Psoas muscle (tissue), 8 donors: ENCODE data around the gene IQGAP2. TPM values are rescaled to one million over a fixed set of nuclear protein-coding genes. Genes with fewer than 3 reads are reported as not detected.
A peak's percentile ranks its signal among the peaks of the same experiment; 100 is the strongest.
"Not testable (repeated sequence)": the region's sequence is repeated elsewhere in the genome, so short reads cannot be mapped to it uniquely, and the experiment has no call there.

Source experiments
- ATAC-seq, 4 donors: fragments of 200-7000 bp; cut with Tn5 transposase; one replicate each; pipeline ENCODE4 v1.9.1; 2020; ENCODE audit warnings: moderate library complexity in 3 of 4, mild to moderate bottlenecking in 2 of 4
- DNase-seq, 2 donors: peaks; one replicate each; pipeline ENCODE4 v3.0.0-alpha.2; 2020
- H3K27ac ChIP-seq: fragments of 200-600 bp; one replicate; pipeline ENCODE4 v1.8.0; 2022
- H3K27me3 ChIP-seq, 3 donors: fragments of 200-600 bp in 1 of 3; one replicate each; pipeline versions ENCODE4 v1.6.1 to v1.8.0; 2013 to 2022; ENCODE audit warnings: low read length in 2 of 3, mild to moderate bottlenecking in 2 of 3, moderate library complexity in 1 of 3; ENCODE audit not compliant: insufficient read depth in 3 of 3
- H3K36me3 ChIP-seq, 2 donors: fragments of 200-600 bp in 1 of 2; one replicate each; pipeline versions ENCODE4 v1.6.1 to v1.8.0; 2013 to 2022; ENCODE audit warnings: low read depth in 1 of 2, mild to moderate bottlenecking in 1 of 2, moderate library complexity in 1 of 2; ENCODE audit not compliant: insufficient read depth in 1 of 2
- H3K4me1 ChIP-seq: fragments of 200-600 bp; one replicate; pipeline ENCODE4 v1.8.0; 2022
- H3K4me3 ChIP-seq: fragments of 200-600 bp; one replicate; pipeline ENCODE4 v1.8.0; 2022; ENCODE audit warnings: mild to moderate bottlenecking
- H3K9me3 ChIP-seq: fragments of 200-600 bp; one replicate; pipeline ENCODE4 v1.8.0; 2022
- WGBS, 3 donors: extraction: QIAGEN DNeasy Blood & Tissue Kit; methylation state at CpG; one replicate each; pipeline versions ENCODE4 v1.1.6 to v1.1.7; 2013; 5-methylcytosine and 5-hydroxymethylcytosine counted together
- intact Hi-C, 2 donors: fragments of 100-400 bp; cut with DNase I; formaldehyde crosslinking; loops; one replicate each; pipeline versions ENCODE4 v1.11.0 to v1.14.2; 2022
- polyA plus RNA-seq, 3 donors: library from polyadenylated mRNA; stranded (reverse); fragments of 200-250 nt; gene quantifications; one replicate each; pipeline ENCODE4 v1.2.3, GENCODE V29; 2013
- total RNA-seq, 4 donors: library from RNA; stranded (reverse); fragmentation: NEBNext Ultra II Directional in 2 of 4; extraction: Animal tissue kit (Norgen Biotek cat#: 25700) in 2 of 4; gene quantifications; one replicate each; pipeline versions ENCODE4 v1.2.1 to v1.2.4, GENCODE V29; 2021 to 2023
- TF ChIP-seq, protein P1 (sequence below): fragments of 200-600 bp; IDR thresholded peaks from one replicate; pipeline ENCODE4 v1.8.0; 2022; ENCODE audit warnings: antibody characterized with exemption
- donor health status: healthy with polysubstance abuse.
- donor health status: DM: no; HTN: no; CAD: no; lungs with moderate emphysema.
- donor health status: Bipolar disorder and iron deficiency.
- donor health status: healthy.
- donor health status: DM: yes; HTN: yes; CAD: no.
- donor health status: DM: no; HTN: no; CAD: no.
- donor health status: DM: no; HTN: no; CAD: no.
- donor health status: DM: yes; HTN: yes; CAD: no.

IQGAP2 gene
- total and polyA plus RNA-seq, 7 donors = 0.52 to 4.3 (median 1.4) TPM

GRCh38 chr5:76601470-76601869 is 198.4 kb downstream of the IQGAP2 start:
- no peak for ATAC-seq
- intact Hi-C loops = loop anchor here in 1 of 2 donors (5.0 kb wide), 1 partner anchor 171 kb away; no protein-coding TSS in a partner anchor
- 21 to 27% (median 25%) methylated on average over 3 of the region's 3 CpGs for WGBS, 3 donors
- DNase-seq = no peak
- Histone ChIP-seq H3K27ac (no peak overlapping the region), H3K9me3 (no peaks in the 10 kb centered on the region), H3K4me1 (no peaks in the 10 kb centered on the region), H3K4me3 (no peak overlapping the region), H3K27me3 (peaks cover 0 to 3% (median 0%) of the 10 kb centered on the region in 3 donors), H3K36me3 (no peaks in the 10 kb centered on the region)
- TF ChIP-seq, protein P1, sequence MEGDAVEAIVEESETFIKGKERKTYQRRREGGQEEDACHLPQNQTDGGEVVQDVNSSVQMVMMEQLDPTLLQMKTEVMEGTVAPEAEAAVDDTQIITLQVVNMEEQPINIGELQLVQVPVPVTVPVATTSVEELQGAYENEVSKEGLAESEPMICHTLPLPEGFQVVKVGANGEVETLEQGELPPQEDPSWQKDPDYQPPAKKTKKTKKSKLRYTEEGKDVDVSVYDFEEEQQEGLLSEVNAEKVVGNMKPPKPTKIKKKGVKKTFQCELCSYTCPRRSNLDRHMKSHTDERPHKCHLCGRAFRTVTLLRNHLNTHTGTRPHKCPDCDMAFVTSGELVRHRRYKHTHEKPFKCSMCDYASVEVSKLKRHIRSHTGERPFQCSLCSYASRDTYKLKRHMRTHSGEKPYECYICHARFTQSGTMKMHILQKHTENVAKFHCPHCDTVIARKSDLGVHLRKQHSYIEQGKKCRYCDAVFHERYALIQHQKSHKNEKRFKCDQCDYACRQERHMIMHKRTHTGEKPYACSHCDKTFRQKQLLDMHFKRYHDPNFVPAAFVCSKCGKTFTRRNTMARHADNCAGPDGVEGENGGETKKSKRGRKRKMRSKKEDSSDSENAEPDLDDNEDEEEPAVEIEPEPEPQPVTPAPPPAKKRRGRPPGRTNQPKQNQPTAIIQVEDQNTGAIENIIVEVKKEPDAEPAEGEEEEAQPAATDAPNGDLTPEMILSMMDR = peak; percentile 53

- Histone ChIP-seq H3K4me1 (no peaks in the 10 kb centered on the region), H3K36me3 (no peaks in the 10 kb centered on the region), H3K9me3 (no peaks in the 10 kb centered on the region), H3K27ac (no peak overlapping the region), H3K4me3 (no peak overlapping the region), H3K27me3 (peaks cover 0 to 3% (median 0%) of the 10 kb centered on the region in 3 donors)
- no peak for ATAC-seq
- TF ChIP-seq, protein P1 = no peak
- DNase-seq = no peak
- WGBS, 3 donors = 67 to 74% (median 68%) methylated on average over 2 of the region's 2 CpGs
- intact Hi-C loops = loop anchor here in 1 of 2 donors (5.0 kb wide), 1 partner anchor 170 kb away; no protein-coding TSS in a partner anchor
These were observed 199.1 kb downstream of the IQGAP2 start for GRCh38 chr5:76602094-76602726.

- not testable (repeated sequence) for ATAC-seq, H3K9me3 ChIP-seq, H3K27ac ChIP-seq, H3K36me3 ChIP-seq, DNase-seq, H3K4me1 ChIP-seq, H3K4me3 ChIP-seq, H3K27me3 ChIP-seq
- WGBS, 3 donors = 78 to 85% (median 79%) methylated on average over 1 of the region's 1 CpG
- intact Hi-C loops = loop anchor here in 1 of 2 donors (5.0 kb wide), 1 partner anchor 168 kb away; no protein-coding TSS in a partner anchor
These were observed 200.9 kb downstream of the IQGAP2 start for GRCh38 chr5:76603991-76604390.

- ATAC-seq = no peak
- intact Hi-C loops = loop anchor here in 1 of 2 donors (5.0 kb wide), 1 partner anchor 167 kb away; no protein-coding TSS in a partner anchor
- WGBS, 3 donors = 71 to 98% (median 94%) methylated on average over 2 of the region's 2 CpGs
- Histone ChIP-seq H3K27me3 (no peaks in the 10 kb centered on the region), H3K9me3 (no peaks in the 10 kb centered on the region), H3K4me3 (no peak overlapping the region), H3K36me3 (no peaks in the 10 kb centered on the region), H3K27ac (no peak overlapping the region), H3K4me1 (no peaks in the 10 kb centered on the region)
- TF ChIP-seq, protein P1 = no peak
- DNase-seq = no peak
These were observed 201.8 kb downstream of the IQGAP2 start for GRCh38 chr5:76604838-76605237.

DNA sequence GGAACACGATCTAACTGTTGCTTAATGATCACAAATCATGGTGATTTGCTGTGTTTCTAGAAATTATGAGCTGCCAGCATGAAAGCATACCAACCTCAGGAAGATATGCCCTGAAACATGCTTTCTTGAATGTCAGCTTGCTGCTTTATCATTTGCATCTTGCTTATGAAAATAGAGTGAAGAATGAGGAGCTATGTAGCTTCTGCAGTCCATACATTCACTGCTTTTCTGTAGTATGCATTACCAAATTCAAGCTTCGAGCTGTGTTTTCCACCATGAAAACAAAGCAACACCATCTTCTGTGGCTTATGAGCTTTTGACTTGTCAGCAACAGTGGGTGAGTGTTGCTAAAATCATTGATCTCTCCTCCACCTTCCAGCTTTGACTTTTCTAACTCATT is 203.6 kb downstream of the IQGAP2 start:
- H3K27ac ChIP-seq = no peak overlapping the region
- H3K4me3 ChIP-seq = no peak overlapping the region
- intact Hi-C loops = no loop called here
- no peaks in the 10 kb centered on the region for H3K36me3 ChIP-seq
- H3K9me3 ChIP-seq = no peaks in the 10 kb centered on the region
- WGBS, 3 donors = 61 to 69% (median 63%) methylated on average over 2 of the region's 2 CpGs
- H3K4me1 ChIP-seq = no peaks in the 10 kb centered on the region
- TF ChIP-seq, protein P1 = no peak
- DNase-seq = no peak
- no peak for ATAC-seq
- no peaks in the 10 kb centered on the region for H3K27me3 ChIP-seq
